C4-2B (cell line): ENCODE data around the gene SSBP2.
"Not testable (repeated sequence)": the region's sequence is repeated elsewhere in the genome, so short reads cannot be mapped to it uniquely, and the experiment has no call there.

Source experiments
- H3K27ac ChIP-seq: fragments of 450-650 bp; 2 replicates; pipeline ENCODE4 v1.5.1; 2017
- ZFX ChIP-seq: fragments of 450-650 bp; IDR thresholded peaks from 2 replicates; pipeline ENCODE4 v1.6.1; 2017
- TF ChIP-seq, protein P1 (sequence below): fragments of 450-650 bp; conservative IDR thresholded peaks from 2 replicates; pipeline ENCODE4 v1.5.1; 2017; ENCODE audit warnings: mild to moderate bottlenecking

Gene SSBP2

DNA sequence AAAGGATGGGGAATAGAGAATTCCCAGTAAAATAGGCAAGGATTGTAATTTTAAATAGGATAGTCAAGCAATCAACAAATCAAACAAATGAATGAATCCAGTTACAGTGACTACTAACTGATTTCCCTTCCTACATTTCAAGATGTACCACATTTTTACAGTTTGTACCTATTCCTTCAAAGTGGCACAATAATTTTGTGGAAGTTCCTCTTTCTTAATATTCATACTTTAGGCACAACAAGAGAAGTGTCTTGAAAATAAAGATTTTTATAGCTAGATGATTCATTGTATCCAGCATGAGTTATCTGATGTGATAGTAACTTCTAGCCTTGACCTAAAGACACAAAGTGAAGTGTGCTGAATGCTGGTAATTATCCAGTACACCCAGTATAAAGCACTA is 234.8 kb downstream of the SSBP2 start:
- no peak overlapping the region for H3K27ac ChIP-seq
- TF ChIP-seq, protein P1, sequence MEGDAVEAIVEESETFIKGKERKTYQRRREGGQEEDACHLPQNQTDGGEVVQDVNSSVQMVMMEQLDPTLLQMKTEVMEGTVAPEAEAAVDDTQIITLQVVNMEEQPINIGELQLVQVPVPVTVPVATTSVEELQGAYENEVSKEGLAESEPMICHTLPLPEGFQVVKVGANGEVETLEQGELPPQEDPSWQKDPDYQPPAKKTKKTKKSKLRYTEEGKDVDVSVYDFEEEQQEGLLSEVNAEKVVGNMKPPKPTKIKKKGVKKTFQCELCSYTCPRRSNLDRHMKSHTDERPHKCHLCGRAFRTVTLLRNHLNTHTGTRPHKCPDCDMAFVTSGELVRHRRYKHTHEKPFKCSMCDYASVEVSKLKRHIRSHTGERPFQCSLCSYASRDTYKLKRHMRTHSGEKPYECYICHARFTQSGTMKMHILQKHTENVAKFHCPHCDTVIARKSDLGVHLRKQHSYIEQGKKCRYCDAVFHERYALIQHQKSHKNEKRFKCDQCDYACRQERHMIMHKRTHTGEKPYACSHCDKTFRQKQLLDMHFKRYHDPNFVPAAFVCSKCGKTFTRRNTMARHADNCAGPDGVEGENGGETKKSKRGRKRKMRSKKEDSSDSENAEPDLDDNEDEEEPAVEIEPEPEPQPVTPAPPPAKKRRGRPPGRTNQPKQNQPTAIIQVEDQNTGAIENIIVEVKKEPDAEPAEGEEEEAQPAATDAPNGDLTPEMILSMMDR: no peak
- no peak for TF ChIP-seq ZFX

DNA sequence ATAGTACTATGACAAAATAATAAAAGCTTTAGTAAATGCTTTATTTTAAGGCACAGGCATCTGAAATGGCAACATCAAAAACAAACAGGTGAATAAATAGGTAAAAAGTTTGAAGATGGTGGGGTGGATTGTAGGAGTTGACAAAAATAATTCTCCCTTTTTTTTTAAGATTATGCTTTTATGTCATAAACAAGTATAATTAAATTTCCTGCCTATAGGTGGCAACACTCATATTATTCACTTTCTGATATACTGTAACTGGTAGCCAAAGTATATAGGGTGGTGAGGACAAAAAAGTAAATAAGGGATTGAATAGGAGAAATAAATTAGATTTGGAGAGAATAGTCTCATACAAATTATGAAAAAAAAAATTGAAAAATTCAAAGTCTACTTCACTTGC is 236.9 kb downstream of the SSBP2 start:
- TF ChIP-seq, protein P1: peak; percentile 70
- TF ChIP-seq ZFX: no peak
- H3K27ac ChIP-seq: no peak overlapping the region

DNA sequence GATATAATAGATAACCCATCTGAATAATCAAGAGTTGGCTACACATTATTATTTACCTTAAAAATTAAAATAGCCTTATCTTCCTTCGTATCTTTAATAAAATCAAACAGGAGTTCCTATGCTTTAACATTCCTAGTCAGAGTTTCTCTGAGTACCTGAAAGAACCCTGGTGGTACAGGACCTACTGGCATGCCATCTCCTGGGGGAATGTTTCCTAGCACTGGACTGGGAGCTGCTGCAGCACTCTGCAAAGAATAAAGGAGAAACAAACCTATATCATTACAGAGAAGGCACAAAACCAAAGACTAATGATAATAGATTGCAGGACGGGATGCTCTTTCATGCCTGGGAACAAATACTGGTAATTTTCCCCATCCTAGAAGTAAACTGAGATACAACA is 237.4 kb downstream of the SSBP2 start:
- no peak overlapping the region for H3K27ac ChIP-seq
- TF ChIP-seq ZFX: no peak
- TF ChIP-seq, protein P1: no peak

DNA sequence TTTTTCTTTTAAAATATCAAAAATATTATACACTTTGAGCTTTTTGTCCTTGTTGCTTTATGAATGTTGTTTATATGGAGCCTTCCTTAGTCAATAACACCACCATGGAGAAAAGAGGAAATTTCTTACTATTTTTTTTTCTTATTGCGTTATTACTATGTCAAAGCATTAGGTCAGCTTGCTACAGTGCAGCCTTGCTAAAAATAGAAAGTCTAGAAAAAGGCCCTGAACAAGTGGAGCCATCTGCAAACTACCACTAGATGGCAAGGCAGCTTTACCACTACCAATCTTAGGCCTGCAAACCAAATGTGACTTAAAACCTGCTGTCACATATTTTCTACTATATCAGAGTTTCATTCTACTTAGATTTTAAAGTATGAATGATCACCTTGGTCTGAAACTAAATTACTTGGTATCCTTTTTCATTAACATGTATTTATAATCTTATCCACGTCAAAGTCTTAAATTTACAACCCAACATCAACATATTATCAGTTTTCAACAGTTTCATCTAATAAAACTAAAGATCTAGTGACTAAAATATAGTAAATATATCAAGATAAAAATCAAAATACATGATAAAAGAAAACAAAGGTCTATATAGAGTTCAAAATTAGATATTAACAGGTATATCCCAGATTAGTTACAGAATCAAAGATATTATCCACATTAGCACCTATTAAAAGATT is 243.9 kb downstream of the SSBP2 start:
- TF ChIP-seq ZFX: no peak
- TF ChIP-seq, protein P1: peak; percentile 92

DNA sequence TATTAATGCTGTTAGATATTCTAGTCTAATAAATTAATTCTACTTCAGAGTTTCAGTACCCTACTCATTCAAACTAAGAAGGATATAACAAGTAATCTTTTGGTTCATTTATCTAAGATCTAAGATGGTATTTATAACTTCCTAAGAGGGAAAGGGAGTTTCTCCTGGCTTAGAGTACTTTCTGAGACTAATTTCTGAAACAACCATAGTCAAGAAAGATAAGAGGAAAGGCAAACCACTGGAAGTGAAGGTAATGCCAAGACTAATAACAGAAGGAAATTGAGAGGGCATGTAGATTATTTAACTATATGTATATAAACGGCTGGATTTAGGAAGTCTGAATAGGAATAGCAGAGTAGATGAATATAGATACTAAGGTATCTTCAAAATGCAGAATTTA is 244.5 kb downstream of the SSBP2 start:
- no peak for TF ChIP-seq ZFX
- TF ChIP-seq, protein P1: no peak
- no peak overlapping the region for H3K27ac ChIP-seq

More for the DNA sequence above, 243.9 kb downstream of the SSBP2 start:
- no peak overlapping the region for H3K27ac ChIP-seq

DNA sequence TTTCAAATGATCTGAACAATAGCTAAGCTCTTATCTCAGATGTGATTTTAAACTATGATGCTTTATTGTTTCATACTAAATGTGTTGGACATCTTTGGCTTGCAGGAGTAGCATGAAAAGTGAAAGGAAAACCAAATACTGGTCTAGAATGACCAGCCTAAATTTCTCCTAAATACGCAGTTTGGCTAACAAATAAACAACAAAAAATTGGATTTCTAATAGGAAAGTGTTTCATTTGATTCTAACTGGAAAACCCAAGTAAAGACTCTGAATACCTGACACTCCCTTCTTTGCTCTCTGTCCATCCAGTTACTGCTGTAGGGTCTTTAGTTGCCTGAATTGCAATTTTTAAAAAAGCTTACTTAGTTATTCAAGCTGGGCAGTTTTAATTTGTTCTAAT is 245.2 kb downstream of the SSBP2 start:
- no peak for TF ChIP-seq ZFX
- TF ChIP-seq, protein P1: no peak

DNA sequence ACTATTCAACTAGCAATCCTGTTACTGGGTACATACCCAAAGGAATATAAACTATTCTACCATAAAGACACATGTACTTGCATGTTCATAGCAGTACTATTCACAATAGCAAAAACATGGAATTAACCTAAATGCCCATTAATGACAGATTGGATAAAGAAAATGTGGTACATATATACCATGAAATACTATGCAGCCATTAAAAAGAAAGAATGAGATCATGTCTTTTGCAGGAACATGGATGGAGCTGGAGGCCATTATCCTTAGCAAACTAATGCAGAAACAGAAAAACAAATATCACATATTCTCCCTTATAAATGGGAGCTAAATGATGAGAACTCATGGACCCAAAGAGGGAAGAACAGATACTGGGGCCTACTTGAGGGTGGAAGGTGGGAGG is 247.3 kb downstream of the SSBP2 start:
- not testable (repeated sequence) for H3K27ac ChIP-seq

More for the DNA sequence above, 245.2 kb downstream of the SSBP2 start:
- H3K27ac ChIP-seq: no peak overlapping the region

DNA sequence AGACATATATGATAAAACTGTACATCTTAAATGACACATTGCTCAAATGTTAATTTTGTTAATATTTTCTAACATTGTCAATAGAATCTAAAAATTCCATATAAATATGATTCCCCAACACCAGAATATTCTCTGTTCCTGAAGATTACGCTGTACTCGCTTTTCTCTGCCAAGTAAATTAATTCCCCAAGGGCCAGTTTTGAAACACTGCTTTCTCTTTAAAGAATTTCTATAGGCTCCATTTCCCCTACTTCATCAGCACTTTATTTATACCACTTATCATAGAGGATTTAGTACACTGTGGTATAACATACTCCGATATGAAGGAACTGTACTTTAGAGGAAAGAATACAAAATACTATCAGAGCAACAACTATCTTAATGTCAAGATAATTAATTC is 255.6 kb downstream of the SSBP2 start:
- no peak overlapping the region for H3K27ac ChIP-seq
- TF ChIP-seq, protein P1: no peak
- TF ChIP-seq ZFX: no peak
